HG03159 (cell line): Measurements from ENCODE around the gene DIP2C.
"Not testable (repeated sequence)": the region's sequence is repeated elsewhere in the genome, so short reads cannot be mapped to it uniquely, and the experiment has no call there.

Experiments
- ATAC-seq: cut with Tn5 transposase; IDR thresholded peaks from one replicate; pipeline ENCODE4 v1.9.1; 2021; ENCODE audit warnings: mild to moderate bottlenecking, moderate library complexity; ENCODE audit not compliant: unreplicated experiment

The DIP2C gene

DNA sequence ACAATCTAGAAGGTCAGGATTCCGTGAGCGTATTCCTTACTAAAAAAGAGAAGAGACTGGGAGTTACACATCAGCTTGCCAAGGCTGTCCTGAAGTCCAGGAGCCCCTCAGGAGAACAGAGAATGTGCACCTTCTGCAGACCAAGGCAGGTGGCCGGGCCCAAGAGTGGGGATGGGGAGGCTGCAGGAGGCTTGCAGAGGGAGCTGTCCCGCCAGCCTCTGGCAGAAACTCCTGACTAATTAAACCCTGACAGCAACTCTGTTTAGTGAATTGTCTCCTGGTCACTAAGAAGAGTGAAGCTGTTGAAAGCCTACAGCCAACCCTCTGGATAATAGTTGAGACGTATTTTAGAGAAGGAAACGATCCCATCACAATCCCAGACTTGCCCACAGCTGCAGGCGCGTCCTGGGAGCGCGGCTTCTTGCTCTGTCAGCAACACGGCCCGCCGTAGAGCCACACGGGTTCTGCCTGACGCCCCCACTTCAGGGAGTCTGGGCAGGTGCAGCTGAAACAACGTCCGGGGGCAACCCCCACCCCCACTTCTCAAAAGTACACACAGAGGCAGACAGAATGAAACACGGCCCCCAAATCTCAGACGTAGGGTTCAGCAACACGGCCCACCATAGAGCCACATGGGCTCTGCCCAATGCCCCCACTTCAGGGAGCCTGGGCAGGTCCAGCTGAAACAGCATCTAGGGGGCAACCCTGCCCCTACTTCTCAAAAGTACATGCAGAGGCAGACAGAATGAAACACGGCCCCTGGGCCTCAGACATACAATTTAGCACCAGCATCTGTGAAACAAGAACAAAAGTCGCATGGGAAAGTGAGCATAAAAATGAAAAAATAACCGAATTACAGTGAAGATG is 45.2 kb downstream of the DIP2C start:
- ATAC-seq: no peak

GRCh38 chr10:642186-642890 is 47.1 kb downstream of the DIP2C start:
- no peak for ATAC-seq

DNA sequence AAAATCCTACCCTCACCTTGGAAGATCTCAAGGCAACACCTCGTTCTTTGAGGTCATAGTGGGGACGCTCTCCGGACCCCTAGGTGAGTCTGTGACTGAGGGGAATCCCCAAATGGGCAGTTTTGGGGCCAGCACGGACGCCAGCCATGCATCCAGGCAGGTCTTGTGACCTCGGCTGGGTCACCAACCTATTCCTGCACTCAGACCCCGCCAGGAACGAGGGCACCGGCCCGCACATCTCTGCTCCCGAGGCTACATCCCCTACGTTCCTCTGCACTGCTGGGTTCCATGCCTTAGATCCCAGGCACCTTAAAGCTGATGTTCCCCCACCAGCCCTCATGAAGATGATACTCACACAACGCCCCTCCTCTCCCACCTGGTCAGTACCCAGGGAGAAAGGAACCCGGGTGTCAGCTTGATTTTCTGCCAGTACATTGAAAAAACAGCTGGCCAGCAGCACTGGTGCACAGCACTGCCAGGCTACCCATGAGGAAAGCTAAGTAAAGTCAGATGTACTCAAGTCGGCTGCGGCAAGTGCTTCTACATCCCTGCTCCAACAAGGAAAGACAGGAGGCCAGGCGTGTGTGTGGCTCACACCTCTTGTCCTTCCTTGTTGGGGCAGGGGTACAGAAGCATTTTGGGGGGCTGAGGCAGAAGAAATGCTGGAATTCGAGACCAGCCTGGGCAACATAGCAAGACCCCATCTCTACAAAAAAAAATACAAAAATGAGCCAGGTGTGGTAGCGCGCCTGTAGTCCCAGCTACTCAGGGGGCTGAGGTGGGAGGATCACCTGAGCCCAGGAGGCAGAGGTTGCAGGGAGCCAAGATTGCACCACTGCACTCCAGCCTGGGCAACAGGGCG is 48.1 kb downstream of the DIP2C start:
- ATAC-seq: no peak

DNA sequence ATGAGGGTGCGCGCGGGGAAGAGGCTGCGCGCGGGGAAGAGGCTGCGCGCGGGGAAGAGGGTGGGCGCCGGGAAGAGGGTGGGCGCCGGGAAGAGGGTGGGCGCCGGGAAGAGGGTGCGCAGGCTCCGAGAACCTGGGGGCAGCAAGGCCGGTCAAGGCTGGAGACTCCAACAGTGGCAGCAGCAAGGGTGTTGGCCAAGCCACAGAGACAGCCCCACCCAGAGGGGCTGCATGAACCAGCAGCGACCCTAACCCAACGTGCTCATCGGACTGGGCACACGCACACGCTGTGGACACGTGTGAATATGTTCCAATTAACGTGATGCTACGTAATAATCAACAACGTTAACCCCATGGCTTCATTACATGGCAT is 48.8 kb downstream of the DIP2C start:
- no peak for ATAC-seq

DNA sequence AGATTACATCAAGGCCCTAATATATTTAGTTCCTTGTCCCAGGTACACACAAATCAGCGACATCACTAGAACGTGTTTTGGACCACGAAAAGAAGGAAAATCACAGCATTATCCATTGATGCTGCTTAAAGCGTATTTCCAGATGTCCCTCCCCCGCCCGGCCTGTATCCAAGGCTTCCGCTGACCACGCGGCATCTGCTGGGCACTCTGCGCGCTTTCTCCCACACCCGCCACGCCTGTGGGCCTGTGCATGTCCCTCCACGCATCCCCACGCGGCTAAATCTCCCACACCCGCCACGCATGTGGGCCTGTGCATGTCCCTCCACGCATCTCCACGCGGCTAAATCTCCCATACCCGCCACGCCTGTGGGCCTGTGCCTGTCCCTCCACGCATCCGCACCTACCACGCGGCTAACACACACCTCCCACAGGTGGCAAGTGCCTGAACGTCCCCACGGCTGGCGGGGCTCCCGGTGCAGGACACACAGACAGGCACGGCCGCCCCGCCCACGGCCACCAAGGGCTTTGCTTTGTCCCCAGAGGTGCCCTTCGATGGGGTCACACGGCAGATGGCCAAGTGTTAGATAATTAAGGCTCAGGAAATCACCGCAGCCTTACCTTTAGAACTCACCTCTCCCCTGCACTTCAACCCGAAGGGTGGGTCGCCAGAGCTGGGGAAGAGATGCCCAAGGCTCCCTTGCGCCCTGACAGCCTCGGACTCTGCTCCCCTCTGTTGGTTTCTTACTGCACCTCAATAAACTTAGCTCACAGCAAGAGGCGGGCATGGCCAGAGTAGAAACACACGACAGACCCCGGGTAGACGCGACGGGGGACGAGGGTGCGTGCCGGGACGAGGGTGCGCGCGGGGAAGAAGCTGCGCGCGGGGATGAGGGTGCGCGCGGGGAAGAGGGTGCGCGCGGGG is 49.5 kb downstream of the DIP2C start:
- ATAC-seq: no peak

GRCh38 chr10:639001-639750 is 50.3 kb downstream of the DIP2C start:
- no peak for ATAC-seq

GRCh38 chr10:637771-638195 is 51.7 kb downstream of the DIP2C start:
- no peak for ATAC-seq

DNA sequence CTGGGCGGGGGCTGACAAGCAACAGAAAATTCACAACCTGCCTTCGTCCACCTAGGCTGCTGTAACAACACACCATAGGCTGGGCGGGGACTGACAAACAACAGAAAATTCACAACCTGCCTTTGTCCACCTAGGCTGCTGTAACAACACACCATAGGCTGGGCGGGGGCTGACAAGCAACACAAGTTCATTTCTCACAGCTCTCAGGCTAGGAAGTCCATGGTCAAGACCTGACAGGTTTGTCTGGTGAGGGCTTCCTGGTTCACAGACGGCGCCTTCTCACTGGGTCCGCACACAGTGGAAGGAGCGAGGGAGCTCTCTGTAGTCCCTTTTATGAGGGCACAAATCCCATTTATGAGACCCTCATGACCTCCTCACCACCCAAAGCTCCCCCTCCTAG is 52.2 kb downstream of the DIP2C start:
- no peak for ATAC-seq

- ATAC-seq: no peak
These were observed 52.7 kb downstream of the DIP2C start for GRCh38 chr10:636769-637168.

DNA sequence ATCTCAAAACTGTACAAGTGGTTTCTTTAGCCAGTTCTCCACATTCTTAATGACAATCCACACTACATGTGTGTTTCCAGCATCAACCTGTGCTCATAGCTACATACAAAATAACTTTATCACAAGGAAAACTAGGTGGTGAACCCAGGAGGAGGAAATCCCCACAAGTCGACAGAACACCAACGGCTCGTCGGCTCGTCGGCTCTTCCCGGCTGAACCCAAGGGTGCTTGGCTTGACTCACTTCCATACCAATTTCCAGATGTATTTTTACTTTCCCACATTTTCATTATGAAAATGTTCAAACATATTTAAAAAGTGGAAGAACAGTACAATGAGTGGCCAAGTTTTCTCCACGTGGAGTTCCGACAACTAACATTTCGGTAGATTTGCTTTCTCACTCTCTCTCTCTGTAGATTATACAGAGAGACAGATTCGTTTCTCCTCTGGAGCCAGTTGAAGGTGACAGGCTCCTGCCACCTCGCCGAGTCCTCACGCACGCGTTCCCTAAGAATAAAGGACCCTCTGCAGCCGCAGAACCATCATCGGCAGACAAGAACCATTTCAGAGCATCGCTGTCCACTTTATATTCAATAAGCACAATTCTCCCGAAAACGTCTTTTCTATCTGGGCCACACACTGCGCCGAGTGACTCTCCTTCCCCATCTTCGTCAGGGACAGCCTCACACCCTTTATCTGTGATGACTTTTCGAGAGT is 53.3 kb downstream of the DIP2C start:
- ATAC-seq: no peak

GRCh38 chr10:635088-635861 is 54.2 kb downstream of the DIP2C start:
- ATAC-seq: no peak

DNA sequence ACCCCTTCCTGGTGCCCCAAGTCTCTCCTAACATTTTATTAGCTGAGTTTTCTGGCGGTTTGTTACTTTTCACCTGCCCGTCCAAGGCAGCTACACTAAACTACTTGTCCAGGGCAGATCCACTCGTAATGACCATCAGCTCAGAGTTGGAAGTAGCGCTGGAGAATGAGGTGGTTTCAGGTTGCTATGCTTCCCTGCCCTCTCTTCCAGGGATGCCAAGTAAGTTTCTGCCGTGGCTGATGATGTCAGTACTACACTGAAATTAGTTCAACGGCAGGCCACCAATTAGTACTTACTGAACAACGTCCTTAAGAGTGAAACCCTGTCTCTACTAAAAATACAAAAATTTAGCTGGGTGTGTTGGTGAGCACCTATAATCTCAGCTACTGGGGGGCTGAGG is 55.2 kb downstream of the DIP2C start:
- no peak for ATAC-seq

GRCh38 chr10:633279-634245 is 55.9 kb downstream of the DIP2C start:
- no peak for ATAC-seq

DNA sequence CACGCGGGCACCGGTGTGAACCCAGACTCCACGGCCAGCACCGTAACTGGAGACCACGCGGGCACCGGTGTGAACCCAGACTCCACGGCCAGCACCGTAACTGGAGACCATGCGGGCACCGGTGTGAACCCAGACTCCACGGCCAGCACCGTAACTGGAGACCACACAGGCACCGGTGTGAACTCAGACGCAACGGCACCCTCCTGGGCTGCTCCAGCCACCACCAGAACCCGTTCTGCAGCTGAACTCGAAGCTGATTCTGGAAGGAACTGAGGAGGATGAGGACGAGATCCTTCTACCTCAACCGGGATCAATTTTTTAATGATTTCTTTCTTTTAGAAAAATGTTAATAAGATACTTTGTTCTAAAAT is 56.7 kb downstream of the DIP2C start:
- not testable (repeated sequence) for ATAC-seq

DNA sequence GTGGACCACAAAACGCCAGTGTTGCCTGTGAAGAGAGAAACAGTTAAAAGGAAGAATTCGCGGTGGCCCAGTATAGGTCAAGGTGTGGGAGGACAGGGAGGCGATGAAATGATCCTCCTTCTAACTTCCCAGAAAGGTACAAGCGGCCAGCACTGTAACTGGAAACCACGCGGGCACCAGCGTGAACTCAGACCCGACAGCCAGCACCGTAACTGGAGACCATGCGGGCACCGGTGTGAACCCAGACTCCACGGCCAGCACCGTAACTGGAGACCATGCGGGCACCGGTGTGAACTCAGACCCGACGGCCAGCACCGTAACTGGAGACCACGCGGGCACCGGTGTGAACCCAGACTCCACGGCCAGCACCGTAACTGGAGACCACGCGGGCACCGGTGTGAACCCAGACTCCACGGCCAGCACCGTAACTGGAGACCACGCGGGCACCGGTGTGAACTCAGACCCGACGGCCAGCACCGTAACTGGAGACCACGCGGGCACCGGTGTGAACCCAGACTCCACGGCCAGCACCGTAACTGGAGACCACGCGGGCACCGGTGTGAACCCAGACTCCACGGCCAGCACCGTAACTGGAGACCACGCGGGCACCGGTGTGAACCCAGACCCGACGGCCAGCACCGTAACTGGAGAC is 57.2 kb downstream of the DIP2C start:
- ATAC-seq: not testable (repeated sequence)

DNA sequence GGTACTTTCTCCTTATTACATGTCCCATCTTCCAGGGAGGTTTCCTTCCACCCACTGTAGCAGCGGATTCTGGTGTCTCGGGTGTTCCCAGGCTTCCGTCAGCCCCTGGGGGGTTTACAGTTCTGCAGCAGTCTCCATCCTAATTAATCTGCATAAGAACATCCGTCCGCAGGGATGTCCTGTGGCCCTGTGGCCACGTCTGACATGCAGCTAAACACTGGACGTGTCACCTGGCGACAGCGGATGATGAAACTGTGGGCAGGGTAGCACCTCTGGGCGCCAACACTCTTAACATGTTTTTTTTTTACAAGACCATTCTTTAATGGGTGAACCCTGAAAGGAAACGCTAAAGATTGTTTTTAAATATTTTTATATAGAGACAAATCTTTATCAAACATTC is 58.2 kb downstream of the DIP2C start:
- ATAC-seq: no peak
